OCI-LY7 (cell line): ENCODE measurements around the gene TESK1. TPM values are rescaled to one million over a fixed set of nuclear protein-coding genes. Genes with fewer than 3 reads are reported as not detected.

Source experiments
- BruUV-seq: library from RNA; stranded (reverse); fragments of 400-500 nt; replicated peaks from 2 replicates; lab custom pipeline; 2021; lab: Mats Ljungman, UMichigan
- CTCF ChIA-PET: fragments of 300-600 bp; sonication (Branson Sonifier 250); formaldehyde crosslinking; loops from one replicate; lab custom pipeline; 2022; ENCODE audit warnings: antibody characterized with exemption; ENCODE audit not compliant: unreplicated experiment; lab: Charles Lee
- POLR2A ChIA-PET: fragments of 300-600 bp; sonication (Branson Sonifier 250); formaldehyde crosslinking; loops from one replicate; lab custom pipeline; 2022; ENCODE audit warnings: antibody characterized with exemption; lab: Charles Lee
- DNase-seq: peaks from one replicate; pipeline ENCODE4 v3.0.0-alpha.2; 2015; ENCODE audit warnings: low spot score
- H2AFZ ChIP-seq: fragments of 200-600 bp; sonication (generic), shearing (Covaris generic); 2 replicates; pipeline ENCODE4 v1.6.1; 2014; ENCODE audit warnings: mild to moderate bottlenecking, antibody characterized with exemption, low read length, moderate library complexity
- H3K27ac ChIP-seq: fragments of 200-600 bp; sonication (generic); 2 replicates; pipeline ENCODE4 v1.5.1; 2014; ENCODE audit warnings: mixed run types, low read depth, mild to moderate bottlenecking, moderate library complexity, low read length, inconsistent platforms; ENCODE audit not compliant: poor library complexity, severe bottlenecking
- H3K36me3 ChIP-seq: fragments of 200-600 bp; sonication (generic); 2 replicates; pipeline ENCODE4 v1.6.1; 2014; ENCODE audit warnings: mild to moderate bottlenecking, antibody characterized with exemption, low read length, moderate library complexity, mixed read lengths; ENCODE audit not compliant: insufficient read depth
- H3K4me1 ChIP-seq: fragments of 200-600 bp; sonication (generic); 2 replicates; pipeline ENCODE4 v1.5.1; 2014; ENCODE audit warnings: mild to moderate bottlenecking, low read length; ENCODE audit not compliant: insufficient read depth, poor library complexity, severe bottlenecking
- H3K4me2 ChIP-seq: fragments of 200-600 bp; sonication (generic); 2 replicates; pipeline ENCODE4 v1.6.1; 2014; ENCODE audit warnings: mild to moderate bottlenecking, low read length
- H3K4me3 ChIP-seq: fragments of 200-600 bp; sonication (generic); 2 replicates; pipeline ENCODE4 v1.5.1; 2014; ENCODE audit warnings: mild to moderate bottlenecking, low read depth, low read length; ENCODE audit not compliant: poor library complexity, severe bottlenecking
- H3K79me2 ChIP-seq: fragments of 200-600 bp; sonication (generic); 2 replicates; pipeline ENCODE4 v1.6.1; 2016; ENCODE audit warnings: low read depth, mild to moderate bottlenecking, low read length, moderate library complexity, mixed read lengths; ENCODE audit not compliant: insufficient read depth
- H3K9me2 ChIP-seq: fragments of 200-600 bp; sonication (generic); 2 replicates; pipeline ENCODE4 v1.6.1; 2016; ENCODE audit warnings: mild to moderate bottlenecking, low read length, mixed read lengths; ENCODE audit not compliant: insufficient read depth
- H3K9me3 ChIP-seq: fragments of 200-600 bp; sonication (generic); 2 replicates; pipeline ENCODE4 v1.6.1; 2014; ENCODE audit warnings: mild to moderate bottlenecking, mixed run types, low read length, mixed read lengths
- H4K20me1 ChIP-seq: fragments of 200-600 bp; sonication (generic); 2 replicates; pipeline ENCODE4 v1.6.1; 2014; ENCODE audit warnings: mild to moderate bottlenecking, antibody characterized with exemption, low read length, moderate library complexity, mixed read lengths; ENCODE audit not compliant: insufficient read depth
- EZH2phosphoT487 ChIP-seq: fragments of 200-600 bp; sonication (generic); IDR thresholded peaks from 2 replicates; pipeline ENCODE4 v1.6.1; 2018; ENCODE audit warnings: low read depth, borderline replicate concordance, mild to moderate bottlenecking, mixed run types, antibody characterized with exemption, low read length, moderate library complexity, mixed read lengths
- intact Hi-C: fragments of 100-400 bp; cut with micrococcal nuclease; formaldehyde crosslinking; loops from one replicate; pipeline ENCODE4 v1.10.0; 2022; ENCODE audit not compliant: unreplicated experiment
- total RNA-seq, 2 experiments: library from RNA; depleted of rRNA in 1 of 2; stranded (reverse); fragments of >200 nt in 1 of 2; shearing (Covaris generic) in 1 of 2; gene quantifications; 2 replicates each; pipeline ENCODE4 v1.2.3, GENCODE V29; 2014 to 2022
- TF ChIP-seq, protein P1 (sequence below): fragments of 200-600 bp; sonication (generic); conservative IDR thresholded peaks from 2 replicates; pipeline ENCODE4 v1.5.1; 2014; ENCODE audit warnings: mild to moderate bottlenecking, antibody characterized with exemption, low read length, moderate library complexity, mixed read lengths

The TESK1 gene
- total RNA-seq, 2 experiments from 2014 or later = 15.0 to 42.2 TPM

DNA sequence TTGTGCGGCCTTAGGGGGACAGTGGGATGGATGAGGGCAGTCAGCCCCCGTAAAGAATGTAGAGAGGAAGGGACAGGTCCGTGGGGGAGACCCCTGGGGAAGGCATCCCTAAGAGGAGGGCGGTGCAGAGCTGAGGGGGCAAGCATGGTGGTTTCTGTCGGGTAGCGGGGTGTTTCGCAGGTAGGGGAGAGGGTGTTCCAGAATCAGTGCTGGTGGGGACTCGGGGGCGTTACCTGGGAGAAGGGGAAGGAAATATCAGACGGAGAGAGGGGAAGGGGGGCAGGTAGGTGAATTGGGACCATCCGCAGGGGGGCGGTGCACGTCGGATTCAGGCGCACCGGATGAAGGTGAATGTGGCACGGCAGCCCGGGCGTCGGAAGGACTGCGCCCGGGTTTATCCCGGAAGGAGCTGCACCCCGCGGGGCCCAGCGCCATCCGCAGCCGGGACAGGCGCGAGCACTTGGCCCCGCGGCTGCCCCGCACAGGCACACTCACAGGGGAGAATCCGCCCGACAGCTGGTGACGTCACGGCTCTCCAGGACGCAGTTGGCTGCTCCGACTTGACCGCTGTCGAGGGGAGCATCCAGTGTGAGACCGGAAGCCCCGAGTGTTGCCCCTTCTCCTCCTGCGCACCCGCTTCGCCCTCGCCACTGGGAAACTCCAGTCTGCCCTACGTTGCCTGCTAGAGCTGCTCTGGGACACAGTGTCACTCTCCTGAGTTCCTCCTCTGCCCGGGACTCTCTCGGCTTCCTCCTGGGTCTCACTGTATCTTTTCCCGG lies 11.8 kb downstream of the TESK1 start:
- CTCF ChIA-PET = interaction anchor here (1.0 to 1.3 kb wide), 5 partner anchors 13 to 111 kb away, joined by 3 to 4 read pairs (median 3); partner anchors contain the start of gene ARHGEF39
- no TSS peak for BruUV-seq
- intact Hi-C loops = loop anchor here (5.0 kb wide), 2 partner anchors 140 to 500 kb away; partner anchors contain the start of gene ATOSB

DNA sequence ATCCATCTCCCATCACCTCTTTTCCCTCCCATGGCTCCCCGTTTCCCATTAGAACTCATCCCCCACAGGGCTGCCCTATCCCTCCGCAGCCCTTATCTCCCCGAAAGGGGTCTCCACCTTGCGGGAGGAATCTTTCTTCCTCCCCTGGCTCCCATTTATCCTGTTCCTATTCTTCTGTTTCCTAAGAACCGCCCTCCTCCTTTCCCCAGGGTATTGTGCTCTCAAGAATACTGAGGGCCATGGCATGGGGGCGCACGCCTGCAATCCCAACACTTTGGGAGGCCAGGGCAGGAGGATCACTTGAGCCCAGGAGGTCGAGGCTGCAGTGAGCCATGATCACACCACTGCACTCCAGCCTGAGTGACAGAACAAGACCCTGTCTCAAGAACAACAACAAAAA lies 12.5 kb downstream of the TESK1 start:
- ChIA-PET CTCF (interaction anchor here (0.7 to 1.3 kb wide), 5 partner anchors 14 to 47 kb away, joined by 3 to 4 read pairs (median 3); partner anchors contain the start of gene ARHGEF39), POLR2A (interaction anchor here (0.9 to 11.0 kb wide), 10 partner anchors 10 to 79 kb away, joined by 3 to 110 read pairs (median 5); partner anchors contain the start of genes ARHGEF39 and SIT1)
- H3K9me2 ChIP-seq = no peaks in the 10 kb centered on the region
- peaks cover 67% of the 10 kb centered on the region for H3K4me1 ChIP-seq
- peak overlapping the region; percentile 90 for H3K4me2 ChIP-seq
- no peaks in the 10 kb centered on the region for H4K20me1 ChIP-seq
- H3K9me3 ChIP-seq = no peaks in the 10 kb centered on the region
- no peak for DNase-seq
- TF ChIP-seq, protein P1, sequence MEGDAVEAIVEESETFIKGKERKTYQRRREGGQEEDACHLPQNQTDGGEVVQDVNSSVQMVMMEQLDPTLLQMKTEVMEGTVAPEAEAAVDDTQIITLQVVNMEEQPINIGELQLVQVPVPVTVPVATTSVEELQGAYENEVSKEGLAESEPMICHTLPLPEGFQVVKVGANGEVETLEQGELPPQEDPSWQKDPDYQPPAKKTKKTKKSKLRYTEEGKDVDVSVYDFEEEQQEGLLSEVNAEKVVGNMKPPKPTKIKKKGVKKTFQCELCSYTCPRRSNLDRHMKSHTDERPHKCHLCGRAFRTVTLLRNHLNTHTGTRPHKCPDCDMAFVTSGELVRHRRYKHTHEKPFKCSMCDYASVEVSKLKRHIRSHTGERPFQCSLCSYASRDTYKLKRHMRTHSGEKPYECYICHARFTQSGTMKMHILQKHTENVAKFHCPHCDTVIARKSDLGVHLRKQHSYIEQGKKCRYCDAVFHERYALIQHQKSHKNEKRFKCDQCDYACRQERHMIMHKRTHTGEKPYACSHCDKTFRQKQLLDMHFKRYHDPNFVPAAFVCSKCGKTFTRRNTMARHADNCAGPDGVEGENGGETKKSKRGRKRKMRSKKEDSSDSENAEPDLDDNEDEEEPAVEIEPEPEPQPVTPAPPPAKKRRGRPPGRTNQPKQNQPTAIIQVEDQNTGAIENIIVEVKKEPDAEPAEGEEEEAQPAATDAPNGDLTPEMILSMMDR = peak; percentile 10
- no peak for TF ChIP-seq EZH2phosphoT487
- H2AFZ ChIP-seq = peak overlapping the region; percentile 25; the same call in 1 of the 2 replicates
- intact Hi-C loops = loop anchor here (5.0 kb wide), 2 partner anchors 140 to 500 kb away; partner anchors contain the start of gene ATOSB
- peaks cover 20% of the 10 kb centered on the region for H3K36me3 ChIP-seq
- H3K4me3 ChIP-seq = peak overlapping the region; percentile 69
- peaks cover 6% of the 10 kb centered on the region; the same call in 1 of the 2 replicates for H3K79me2 ChIP-seq
- H3K27ac ChIP-seq = peak overlapping the region; percentile 92
- TSS peak; percentile 88 for BruUV-seq

More for the DNA sequence above, 11.8 kb downstream of the TESK1 start:
- Histone ChIP-seq H3K36me3 (peaks cover 27% of the 10 kb centered on the region), H2AFZ (peak overlapping the region; percentile 25; the same call in 1 of the 2 replicates), H3K4me1 (peaks cover 63% of the 10 kb centered on the region), H3K4me3 (peak overlapping the region; percentile 69), H3K4me2 (peak overlapping the region; percentile 90), H3K79me2 (peaks cover 6% of the 10 kb centered on the region; the same call in 1 of the 2 replicates), H3K27ac (peak overlapping the region; percentile 92), H3K9me3 (no peaks in the 10 kb centered on the region), H3K9me2 (no peaks in the 10 kb centered on the region), H4K20me1 (no peaks in the 10 kb centered on the region)
- TF ChIP-seq, protein P1 = peak; percentile 65
- no peak for TF ChIP-seq EZH2phosphoT487
- peak; percentile 79 for DNase-seq
- POLR2A ChIA-PET = interaction anchor here (0.8 to 11.0 kb wide), 9 partner anchors 9 to 80 kb away, joined by 3 to 110 read pairs (median 5); partner anchors contain the start of genes ARHGEF39 and SIT1
